OCI-LY3 (cell line): Measurements from ENCODE around the gene STRA8.

ENCODE experiments used
- H2AFZ ChIP-seq: fragments of 200-600, 300-600 bp; shearing (Covaris generic); 2 replicates; pipeline ENCODE4 v1.6.0; 2014; ENCODE audit warnings: antibody characterized with exemption, low read depth, low read length
- H3K27ac ChIP-seq: fragments of 200-600, 300-600 bp; sonication (generic); 2 replicates; pipeline ENCODE4 v1.5.1; 2014; ENCODE audit warnings: mild to moderate bottlenecking, low read length, moderate library complexity, mixed read lengths
- H3K27me3 ChIP-seq: fragments of 200-600, 300-600 bp; sonication (generic); 2 replicates; pipeline ENCODE4 v1.6.1; 2014; ENCODE audit warnings: low read depth, low read length, mixed read lengths
- H3K36me3 ChIP-seq: fragments of 200-600, 300-600 bp; sonication (generic); replicated peaks from 2 replicates; pipeline ENCODE3; 2014; ENCODE audit warnings: low read depth, low read length, mixed read lengths
- H3K4me1 ChIP-seq: fragments of 300-600, 200-600 bp; sonication (generic); 2 replicates; pipeline ENCODE4 v1.6.1; 2014; ENCODE audit warnings: low read length, mixed read lengths
- H3K4me2 ChIP-seq: fragments of 200-600, 300-600 bp; sonication (generic); 2 replicates; pipeline ENCODE4 v1.6.1; 2014; ENCODE audit warnings: low read length, mixed read lengths
- H3K4me3 ChIP-seq: fragments of 300-600, 200-600 bp; sonication (generic); 2 replicates; pipeline ENCODE4 v1.5.1; 2014; ENCODE audit warnings: antibody characterized with exemption, mild to moderate bottlenecking, low read length, moderate library complexity
- H3K79me2 ChIP-seq: fragments of 300-600, 200-600 bp; shearing (Covaris generic); 2 replicates; pipeline ENCODE4 v1.6.1; 2014; ENCODE audit warnings: mild to moderate bottlenecking, low read length, mixed read lengths
- H3K9ac ChIP-seq: fragments of 300-600, 200-600 bp; shearing (Covaris generic); 2 replicates; pipeline ENCODE4 v1.6.0; 2014; ENCODE audit warnings: mild to moderate bottlenecking, low read length, moderate library complexity
- H3K9me3 ChIP-seq: fragments of 200-600, 300-600 bp; shearing (Covaris generic); 2 replicates; pipeline ENCODE4 v1.6.1; 2014; ENCODE audit warnings: low read length, mixed read lengths; ENCODE audit not compliant: insufficient read depth
- H4K20me1 ChIP-seq: fragments of 200-600, 300-600 bp; sonication (generic); 2 replicates; pipeline ENCODE4 v1.6.1; 2016; ENCODE audit warnings: low read length, mixed read lengths; ENCODE audit not compliant: insufficient read depth
- EZH2phosphoT487 ChIP-seq: fragments of 200-600 bp; shearing (Covaris generic); IDR thresholded peaks from 2 replicates; pipeline ENCODE4 v1.6.1; 2018; ENCODE audit warnings: antibody characterized with exemption, mixed run types, low read depth
- TF ChIP-seq, protein P1 (sequence below): fragments of 200-600, 300-600 bp; sonication (generic); IDR thresholded peaks from 2 replicates; pipeline ENCODE4 v1.5.1; 2014; ENCODE audit warnings: antibody characterized with exemption, low read length, low read depth

Gene STRA8

GRCh38 chr7:135213831-135214230, 19.8 kb upstream of the STRA8 start:
- Histone ChIP-seq H3K79me2 (no peaks in the 10 kb centered on the region), H3K4me3 (no peak overlapping the region), H3K4me2 (no peak overlapping the region), H3K27me3 (peaks cover 44% of the 10 kb centered on the region), H3K36me3 (peaks cover under 1% of the 10 kb centered on the region), H3K9ac (no peak overlapping the region), H3K4me1 (peaks cover 23% of the 10 kb centered on the region), H3K9me3 (no peaks in the 10 kb centered on the region), H2AFZ (no peak overlapping the region), H4K20me1 (no peaks in the 10 kb centered on the region), H3K27ac (no peak overlapping the region)
- no peak for TF ChIP-seq EZH2phosphoT487
- TF ChIP-seq, protein P1, sequence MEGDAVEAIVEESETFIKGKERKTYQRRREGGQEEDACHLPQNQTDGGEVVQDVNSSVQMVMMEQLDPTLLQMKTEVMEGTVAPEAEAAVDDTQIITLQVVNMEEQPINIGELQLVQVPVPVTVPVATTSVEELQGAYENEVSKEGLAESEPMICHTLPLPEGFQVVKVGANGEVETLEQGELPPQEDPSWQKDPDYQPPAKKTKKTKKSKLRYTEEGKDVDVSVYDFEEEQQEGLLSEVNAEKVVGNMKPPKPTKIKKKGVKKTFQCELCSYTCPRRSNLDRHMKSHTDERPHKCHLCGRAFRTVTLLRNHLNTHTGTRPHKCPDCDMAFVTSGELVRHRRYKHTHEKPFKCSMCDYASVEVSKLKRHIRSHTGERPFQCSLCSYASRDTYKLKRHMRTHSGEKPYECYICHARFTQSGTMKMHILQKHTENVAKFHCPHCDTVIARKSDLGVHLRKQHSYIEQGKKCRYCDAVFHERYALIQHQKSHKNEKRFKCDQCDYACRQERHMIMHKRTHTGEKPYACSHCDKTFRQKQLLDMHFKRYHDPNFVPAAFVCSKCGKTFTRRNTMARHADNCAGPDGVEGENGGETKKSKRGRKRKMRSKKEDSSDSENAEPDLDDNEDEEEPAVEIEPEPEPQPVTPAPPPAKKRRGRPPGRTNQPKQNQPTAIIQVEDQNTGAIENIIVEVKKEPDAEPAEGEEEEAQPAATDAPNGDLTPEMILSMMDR = no peak

- no peak overlapping the region for H3K4me2 ChIP-seq
- no peak overlapping the region for H3K27ac ChIP-seq
- no peaks in the 10 kb centered on the region for H3K9me3 ChIP-seq
- H4K20me1 ChIP-seq = no peaks in the 10 kb centered on the region
- H3K36me3 ChIP-seq = no peaks in the 10 kb centered on the region
- H3K4me3 ChIP-seq = no peak overlapping the region
- peaks cover 51% of the 10 kb centered on the region for H3K27me3 ChIP-seq
- TF ChIP-seq EZH2phosphoT487 = no peak
- TF ChIP-seq, protein P1 = no peak
- no peaks in the 10 kb centered on the region for H3K79me2 ChIP-seq
- no peak overlapping the region for H3K9ac ChIP-seq
- H2AFZ ChIP-seq = no peak overlapping the region
- H3K4me1 ChIP-seq = peaks cover 13% of the 10 kb centered on the region; the same call in 1 of the 2 replicates
Observed at GRCh38 chr7:135215180-135215579, 18.5 kb upstream of the STRA8 start.

DNA sequence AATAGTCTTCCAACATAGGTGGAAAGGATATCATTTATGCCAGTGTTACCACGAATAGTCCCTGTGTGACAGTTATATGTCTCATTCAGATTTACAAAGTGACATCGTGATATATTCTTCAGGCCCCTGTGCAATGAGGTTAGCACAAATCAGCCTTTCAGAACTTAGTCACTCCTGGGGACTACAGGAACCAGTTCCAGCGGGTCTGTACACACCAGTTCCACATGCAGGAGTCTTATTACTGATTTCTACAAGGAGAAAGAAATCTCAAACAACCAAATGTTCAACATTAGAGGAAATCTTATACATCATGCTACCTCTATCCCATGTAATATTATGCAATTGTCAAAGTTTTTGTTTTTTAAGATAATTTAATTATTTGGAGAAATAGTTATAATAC, 17.9 kb upstream of the STRA8 start:
- H3K27ac ChIP-seq = no peak overlapping the region
- H3K4me2 ChIP-seq = no peak overlapping the region
- no peaks in the 10 kb centered on the region for H4K20me1 ChIP-seq
- H3K36me3 ChIP-seq = no peaks in the 10 kb centered on the region
- no peaks in the 10 kb centered on the region for H3K79me2 ChIP-seq
- peaks cover 52% of the 10 kb centered on the region for H3K27me3 ChIP-seq
- H3K9ac ChIP-seq = no peak overlapping the region
- H3K9me3 ChIP-seq = no peaks in the 10 kb centered on the region
- H3K4me1 ChIP-seq = peaks cover 8% of the 10 kb centered on the region; the same call in 1 of the 2 replicates
- no peak overlapping the region for H2AFZ ChIP-seq
- no peak overlapping the region for H3K4me3 ChIP-seq
- TF ChIP-seq EZH2phosphoT487 = no peak
- TF ChIP-seq, protein P1 = no peak

DNA sequence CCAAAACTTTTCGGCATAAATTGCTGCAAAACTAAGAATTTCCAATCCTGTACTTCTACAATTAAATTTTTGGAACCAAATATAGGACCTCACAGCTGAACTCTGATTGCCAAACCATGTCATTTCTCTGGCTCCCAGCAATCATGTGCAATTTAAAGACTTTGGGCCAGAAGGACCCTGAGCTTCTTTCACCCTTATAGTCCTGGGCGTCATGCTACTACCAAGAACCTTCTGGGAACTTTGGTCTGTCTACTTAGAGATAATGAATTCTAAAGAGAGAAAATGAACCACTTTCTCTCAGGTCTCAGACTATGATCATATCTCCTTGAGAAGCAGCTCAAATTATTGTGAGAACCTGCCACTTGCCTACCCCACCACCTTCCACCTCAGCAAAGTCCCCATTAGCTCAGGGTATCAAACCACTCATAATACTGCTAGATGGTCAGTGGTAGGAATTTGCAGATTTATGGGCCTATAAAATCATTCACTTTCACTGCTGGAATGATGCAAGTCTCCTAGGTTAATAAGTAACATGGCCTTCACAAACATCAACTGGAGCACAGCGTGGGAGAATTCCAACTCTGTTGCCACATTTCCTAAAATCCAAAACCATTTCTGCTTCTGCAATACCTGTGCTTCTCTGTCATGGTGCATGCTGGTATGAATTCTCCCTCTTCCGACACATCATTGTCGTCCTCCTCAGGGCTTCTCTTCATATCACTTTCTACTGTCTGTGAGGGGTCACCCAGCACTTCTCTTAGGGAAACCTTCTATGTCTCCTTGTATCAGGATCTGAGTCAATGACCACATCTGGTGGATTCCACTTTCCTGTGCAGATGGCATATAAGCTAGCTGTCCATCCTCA, 15.8 kb upstream of the STRA8 start:
- H3K27ac ChIP-seq = no peak overlapping the region
- 0 out of 2 replicates have a peak, but pooled peaks cover 4% of the 10 kb centered on the region for H4K20me1 ChIP-seq
- TF ChIP-seq, protein P1 = no peak
- no peak for TF ChIP-seq EZH2phosphoT487
- no peaks in the 10 kb centered on the region for H3K9me3 ChIP-seq
- H3K4me1 ChIP-seq = peaks cover 8% of the 10 kb centered on the region; the same call in 1 of the 2 replicates
- no peak overlapping the region for H3K9ac ChIP-seq
- peaks cover 72% of the 10 kb centered on the region for H3K27me3 ChIP-seq
- H3K36me3 ChIP-seq = no peaks in the 10 kb centered on the region
- no peak overlapping the region for H3K4me2 ChIP-seq
- no peak overlapping the region for H2AFZ ChIP-seq
- no peaks in the 10 kb centered on the region for H3K79me2 ChIP-seq
- no peak overlapping the region for H3K4me3 ChIP-seq
